ENCODE measurements around the gene SMC1B. TPM values are rescaled to one million over a fixed set of nuclear protein-coding genes. Genes with fewer than 3 reads are reported as not detected.

The SMC1B gene
- total and polyA plus RNA-seq, 9 of the 15 experiments (the other 6 are each of a cell fraction or from before 2014, with no cell fraction given): 0.03 TPM; not detected in 8

GRCh38 chr22:45353786-45354185 is 59.6 kb downstream of the SMC1B start (continued):
- TF ChIP-seq, protein P1, sequence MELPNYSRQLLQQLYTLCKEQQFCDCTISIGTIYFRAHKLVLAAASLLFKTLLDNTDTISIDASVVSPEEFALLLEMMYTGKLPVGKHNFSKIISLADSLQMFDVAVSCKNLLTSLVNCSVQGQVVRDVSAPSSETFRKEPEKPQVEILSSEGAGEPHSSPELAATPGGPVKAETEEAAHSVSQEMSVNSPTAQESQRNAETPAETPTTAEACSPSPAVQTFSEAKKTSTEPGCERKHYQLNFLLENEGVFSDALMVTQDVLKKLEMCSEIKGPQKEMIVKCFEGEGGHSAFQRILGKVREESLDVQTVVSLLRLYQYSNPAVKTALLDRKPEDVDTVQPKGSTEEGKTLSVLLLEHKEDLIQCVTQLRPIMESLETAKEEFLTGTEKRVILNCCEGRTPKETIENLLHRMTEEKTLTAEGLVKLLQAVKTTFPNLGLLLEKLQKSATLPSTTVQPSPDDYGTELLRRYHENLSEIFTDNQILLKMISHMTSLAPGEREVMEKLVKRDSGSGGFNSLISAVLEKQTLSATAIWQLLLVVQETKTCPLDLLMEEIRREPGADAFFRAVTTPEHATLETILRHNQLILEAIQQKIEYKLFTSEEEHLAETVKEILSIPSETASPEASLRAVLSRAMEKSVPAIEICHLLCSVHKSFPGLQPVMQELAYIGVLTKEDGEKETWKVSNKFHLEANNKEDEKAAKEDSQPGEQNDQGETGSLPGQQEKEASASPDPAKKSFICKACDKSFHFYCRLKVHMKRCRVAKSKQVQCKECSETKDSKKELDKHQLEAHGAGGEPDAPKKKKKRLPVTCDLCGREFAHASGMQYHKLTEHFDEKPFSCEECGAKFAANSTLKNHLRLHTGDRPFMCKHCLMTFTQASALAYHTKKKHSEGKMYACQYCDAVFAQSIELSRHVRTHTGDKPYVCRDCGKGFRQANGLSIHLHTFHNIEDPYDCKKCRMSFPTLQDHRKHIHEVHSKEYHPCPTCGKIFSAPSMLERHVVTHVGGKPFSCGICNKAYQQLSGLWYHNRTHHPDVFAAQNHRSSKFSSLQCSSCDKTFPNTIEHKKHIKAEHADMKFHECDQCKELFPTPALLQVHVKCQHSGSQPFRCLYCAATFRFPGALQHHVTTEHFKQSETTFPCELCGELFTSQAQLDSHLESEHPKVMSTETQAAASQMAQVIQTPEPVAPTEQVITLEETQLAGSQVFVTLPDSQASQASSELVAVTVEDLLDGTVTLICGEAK (IDR thresholded peaks at IDR 0.05): no peak
- TF ChIP-seq, protein P1 (CRISPR knock-in tag; IDR thresholded peaks at IDR 0.05): no peak
- TF ChIP-seq ZNF146 (CRISPR knock-in tag; IDR thresholded peaks at IDR 0.05; ENCODE audit: unreplicated experiment): no peak

All from K562 (cell line).